Parathyroid adenoma (tissue), 2 donors: ENCODE measurements around the gene AHDC1.
A peak's percentile ranks its signal among the peaks of the same experiment; 100 is the strongest.

ENCODE experiments used
- H2AFZ ChIP-seq: fragments of 300-600 bp; sonication (generic); one replicate; pipeline ENCODE4 v1.7.0; 2017; ENCODE audit warnings: antibody characterized with exemption, mild to moderate bottlenecking
- H3K27ac ChIP-seq: fragments of 300-600 bp; sonication (generic); one replicate; pipeline ENCODE4 v1.7.0; 2017
- H3K27me3 ChIP-seq: fragments of 300-600 bp; sonication (generic); one replicate; pipeline ENCODE4 v1.7.0; 2017; ENCODE audit warnings: low read length; ENCODE audit not compliant: control insufficient read depth, insufficient read depth
- H3K36me3 ChIP-seq: fragments of 300-600 bp; sonication (generic); one replicate; pipeline ENCODE4 v1.7.0; 2017; ENCODE audit warnings: low read length; ENCODE audit not compliant: control insufficient read depth, insufficient read depth
- H3K4me1 ChIP-seq: fragments of 300-600 bp; sonication (generic); one replicate; pipeline ENCODE4 v1.7.0; 2017; ENCODE audit warnings: control low read depth
- H3K4me2 ChIP-seq: fragments of 300-600 bp; sonication (generic); one replicate; pipeline ENCODE4 v1.7.0; 2017; ENCODE audit warnings: low read length
- H3K4me3 ChIP-seq: fragments of 300-600 bp; sonication (generic); one replicate; pipeline ENCODE4 v1.7.0; 2017; ENCODE audit warnings: low read depth, low read length
- H3K79me2 ChIP-seq: fragments of 300-600 bp; sonication (generic); one replicate; pipeline ENCODE4 v1.7.0; 2017; ENCODE audit warnings: control low read depth
- H3K9ac ChIP-seq: fragments of 300-600 bp; sonication (generic); one replicate; pipeline ENCODE4 v1.7.0; 2017; ENCODE audit warnings: mild to moderate bottlenecking
- H3K9me3 ChIP-seq: fragments of 300-600 bp; sonication (generic); one replicate; pipeline ENCODE4 v1.7.0; 2017; ENCODE audit warnings: low read length; ENCODE audit not compliant: control insufficient read depth
- TF ChIP-seq, protein P1 (sequence below): fragments of 300-600 bp; sonication (generic); IDR thresholded peaks from one replicate; pipeline ENCODE4 v1.7.0; 2017; ENCODE audit warnings: antibody characterized with exemption, mild to moderate bottlenecking
- donor health status: primary hyperparathyroidism.

The AHDC1 gene

DNA sequence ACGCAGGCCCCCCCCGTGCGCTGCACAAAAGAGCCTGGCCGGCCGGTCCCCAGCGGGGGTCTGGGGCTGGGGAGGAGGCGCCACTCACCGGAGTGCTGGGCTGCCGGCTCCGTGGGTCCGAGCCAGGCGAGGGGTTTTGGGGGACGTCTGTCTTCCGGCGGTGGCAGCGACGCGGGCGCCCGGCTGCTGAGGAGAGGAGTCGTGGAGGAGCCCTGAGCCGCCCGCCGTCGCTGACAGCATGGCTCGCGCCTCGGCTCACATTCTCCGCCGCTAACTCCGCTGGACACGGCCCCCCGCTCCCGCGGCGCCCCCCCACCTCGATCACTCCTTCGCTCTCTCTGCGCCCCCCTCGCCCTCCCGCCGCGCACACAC, 649 bp downstream of the AHDC1 start:
- no peaks in the 10 kb centered on the region for H3K4me1 ChIP-seq
- H3K9ac ChIP-seq: no peak overlapping the region
- peaks cover 10% of the 10 kb centered on the region for H3K79me2 ChIP-seq

DNA sequence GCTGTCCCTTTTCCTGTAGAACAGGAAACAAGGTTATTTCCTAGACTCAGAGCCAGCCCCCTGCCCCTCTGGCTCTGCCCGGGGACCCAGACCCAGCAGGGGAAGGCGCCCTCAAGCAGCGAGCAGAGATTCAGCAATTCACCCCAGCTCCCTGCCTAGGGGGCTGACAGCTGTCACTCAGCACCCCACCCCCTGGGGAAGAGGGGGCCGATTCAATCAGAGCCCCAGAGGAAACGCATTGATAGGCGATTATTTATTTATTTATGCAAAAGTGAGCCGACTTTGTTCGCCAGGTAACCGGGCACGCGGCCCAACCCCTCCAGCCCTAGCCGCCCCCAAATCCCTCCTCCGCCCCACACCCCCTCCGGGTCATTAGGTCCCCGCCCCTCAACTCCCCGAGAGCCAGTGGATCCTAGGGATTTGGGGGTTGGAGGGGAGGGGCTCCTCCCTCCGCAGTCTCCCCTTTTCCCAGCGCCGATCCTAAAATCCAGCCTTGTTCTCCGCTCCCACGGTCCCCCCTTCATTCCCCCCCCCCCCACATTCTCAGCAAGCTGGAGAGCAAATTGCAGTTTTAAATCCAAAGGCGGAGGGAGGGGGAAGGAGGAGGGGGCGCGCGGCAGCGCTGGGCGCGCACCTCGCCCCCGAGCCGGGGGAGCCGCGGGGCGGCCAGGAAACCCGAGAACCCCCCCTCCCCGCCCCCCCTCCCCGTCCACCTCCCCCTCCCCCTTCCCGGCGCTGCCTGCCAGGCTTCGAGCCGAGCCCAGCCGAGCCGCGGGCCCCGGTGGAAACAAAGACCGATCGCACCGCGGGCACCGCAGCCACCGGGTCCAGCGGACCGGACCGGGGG, 1.3 kb downstream of the AHDC1 start:
- peak overlapping the region; percentile 82 for H3K4me2 ChIP-seq
- no peaks in the 10 kb centered on the region for H3K9me3 ChIP-seq
- TF ChIP-seq, protein P1, sequence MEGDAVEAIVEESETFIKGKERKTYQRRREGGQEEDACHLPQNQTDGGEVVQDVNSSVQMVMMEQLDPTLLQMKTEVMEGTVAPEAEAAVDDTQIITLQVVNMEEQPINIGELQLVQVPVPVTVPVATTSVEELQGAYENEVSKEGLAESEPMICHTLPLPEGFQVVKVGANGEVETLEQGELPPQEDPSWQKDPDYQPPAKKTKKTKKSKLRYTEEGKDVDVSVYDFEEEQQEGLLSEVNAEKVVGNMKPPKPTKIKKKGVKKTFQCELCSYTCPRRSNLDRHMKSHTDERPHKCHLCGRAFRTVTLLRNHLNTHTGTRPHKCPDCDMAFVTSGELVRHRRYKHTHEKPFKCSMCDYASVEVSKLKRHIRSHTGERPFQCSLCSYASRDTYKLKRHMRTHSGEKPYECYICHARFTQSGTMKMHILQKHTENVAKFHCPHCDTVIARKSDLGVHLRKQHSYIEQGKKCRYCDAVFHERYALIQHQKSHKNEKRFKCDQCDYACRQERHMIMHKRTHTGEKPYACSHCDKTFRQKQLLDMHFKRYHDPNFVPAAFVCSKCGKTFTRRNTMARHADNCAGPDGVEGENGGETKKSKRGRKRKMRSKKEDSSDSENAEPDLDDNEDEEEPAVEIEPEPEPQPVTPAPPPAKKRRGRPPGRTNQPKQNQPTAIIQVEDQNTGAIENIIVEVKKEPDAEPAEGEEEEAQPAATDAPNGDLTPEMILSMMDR: no peak
- H2AFZ ChIP-seq: peak overlapping the region; percentile 34
- H3K4me1 ChIP-seq: no peaks in the 10 kb centered on the region
- H3K4me3 ChIP-seq: peak overlapping the region; percentile 82
- no peaks in the 10 kb centered on the region for H3K36me3 ChIP-seq
- H3K27ac ChIP-seq: peak overlapping the region; percentile 77
- H3K27me3 ChIP-seq: no peaks in the 10 kb centered on the region
- no peak overlapping the region for H3K9ac ChIP-seq
- peaks cover 13% of the 10 kb centered on the region for H3K79me2 ChIP-seq

More for the DNA sequence above, 649 bp downstream of the AHDC1 start:
- Histone ChIP-seq H3K9me3 (no peaks in the 10 kb centered on the region), H3K36me3 (no peaks in the 10 kb centered on the region), H3K4me2 (peak overlapping the region; percentile 75), H3K4me3 (peak overlapping the region; percentile 82), H3K27me3 (no peaks in the 10 kb centered on the region), H3K27ac (peak overlapping the region; percentile 75), H2AFZ (peak overlapping the region; percentile 34)
- TF ChIP-seq, protein P1: no peak

DNA sequence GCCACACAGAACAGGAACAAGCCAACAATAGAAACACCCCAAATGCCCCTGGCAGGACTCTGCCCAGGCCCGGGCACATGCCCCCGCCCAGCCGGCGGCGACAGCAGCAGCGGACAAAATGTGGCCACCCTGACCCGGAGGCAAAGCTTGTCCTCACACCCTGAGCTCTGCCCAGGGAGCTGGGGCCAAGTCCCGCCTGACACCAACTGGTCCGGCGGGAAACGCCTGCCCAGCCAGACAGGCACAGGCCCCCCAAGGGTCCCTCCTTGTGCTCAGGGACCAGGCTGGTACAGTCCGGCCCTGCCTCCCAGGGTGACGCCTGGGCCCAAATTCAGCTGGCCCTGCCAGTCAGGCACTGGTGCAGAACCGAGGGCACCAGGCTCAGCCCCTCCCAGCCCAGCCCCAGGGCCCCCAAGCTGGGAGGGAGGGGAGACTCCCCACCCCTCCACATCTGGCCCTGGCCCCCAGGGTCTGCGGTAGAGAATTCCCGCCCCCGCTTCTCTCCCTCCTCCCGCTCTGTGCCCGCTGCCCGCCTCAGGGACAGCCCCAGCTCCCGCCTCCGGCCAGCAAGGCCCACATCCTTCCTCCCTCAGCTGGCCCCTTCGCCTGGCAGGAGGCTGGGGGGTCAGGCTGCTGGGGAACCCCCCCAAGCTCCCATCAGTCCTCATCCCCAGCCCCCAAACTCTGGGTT, 2.0 kb downstream of the AHDC1 start:
- H3K79me2 ChIP-seq: peaks cover 14% of the 10 kb centered on the region
- no peak overlapping the region for H3K9ac ChIP-seq
- H3K4me1 ChIP-seq: no peaks in the 10 kb centered on the region
- peak overlapping the region; percentile 82 for H3K4me2 ChIP-seq
- peak overlapping the region; percentile 77 for H3K27ac ChIP-seq
- TF ChIP-seq, protein P1: no peak
- peak overlapping the region; percentile 20 for H2AFZ ChIP-seq
- H3K36me3 ChIP-seq: no peaks in the 10 kb centered on the region
- H3K27me3 ChIP-seq: no peaks in the 10 kb centered on the region
- no peaks in the 10 kb centered on the region for H3K9me3 ChIP-seq
- peak overlapping the region; percentile 52 for H3K4me3 ChIP-seq

DNA sequence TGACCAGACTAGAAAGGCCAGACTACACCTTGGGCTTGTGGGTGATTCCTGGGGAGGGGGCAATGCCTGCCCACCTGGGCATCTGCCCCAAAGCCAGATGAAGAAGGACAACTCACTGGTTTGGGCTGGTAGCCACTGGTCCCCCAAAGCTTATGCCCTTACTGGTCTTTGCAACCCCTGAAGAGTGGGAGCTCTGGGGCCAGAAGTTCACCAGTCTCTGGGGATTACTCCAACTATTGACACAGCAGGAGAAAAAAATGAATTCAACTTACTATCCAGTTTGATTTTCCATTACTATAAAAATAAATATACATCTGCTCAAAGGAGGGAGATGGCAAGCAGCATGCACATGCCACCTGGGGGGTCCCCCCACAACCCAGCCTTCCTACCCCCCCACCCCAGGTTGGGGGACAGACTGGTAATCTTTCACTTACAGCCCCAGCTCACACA, 2.6 kb downstream of the AHDC1 start:
- no peak overlapping the region for H2AFZ ChIP-seq
- peak overlapping the region; percentile 52 for H3K4me3 ChIP-seq
- TF ChIP-seq, protein P1: no peak
- no peaks in the 10 kb centered on the region for H3K36me3 ChIP-seq
- peak overlapping the region; percentile 77 for H3K27ac ChIP-seq
- H3K79me2 ChIP-seq: peaks cover 19% of the 10 kb centered on the region
- H3K9me3 ChIP-seq: no peaks in the 10 kb centered on the region
- H3K9ac ChIP-seq: no peak overlapping the region
- H3K4me1 ChIP-seq: no peaks in the 10 kb centered on the region
- peak overlapping the region; percentile 82 for H3K4me2 ChIP-seq
- no peaks in the 10 kb centered on the region for H3K27me3 ChIP-seq
